HUES64 (cell line): Measurements from ENCODE around the gene NARS2.
"Not testable (repeated sequence)": the region's sequence is repeated elsewhere in the genome, so short reads cannot be mapped to it uniquely, and the experiment has no call there.

Experiments
- H3K27ac ChIP-seq: 2 replicates; pipeline ENCODE4 v1.7.0; 2013; ENCODE audit warnings: low read depth, low read length, inconsistent platforms
- H3K27me3 ChIP-seq: 2 replicates; pipeline ENCODE4 v1.6.1; 2013; ENCODE audit warnings: mild to moderate bottlenecking, low read length; ENCODE audit not compliant: insufficient read depth
- H3K36me3 ChIP-seq: 2 replicates; pipeline ENCODE4 v1.6.1; 2013; ENCODE audit warnings: mild to moderate bottlenecking, low read length; ENCODE audit not compliant: insufficient read depth
- H3K4me1 ChIP-seq: 2 replicates; pipeline ENCODE4 v1.6.1; 2013; ENCODE audit warnings: mild to moderate bottlenecking, low read length, moderate library complexity; ENCODE audit not compliant: insufficient read depth
- H3K4me3 ChIP-seq: 2 replicates; pipeline ENCODE4 v1.5.1; 2013; ENCODE audit warnings: mild to moderate bottlenecking, low read length, moderate library complexity
- H3K9ac ChIP-seq: 2 replicates; pipeline ENCODE4 v1.6.1; 2013; ENCODE audit warnings: mild to moderate bottlenecking, low read depth, low read length
- H3K9me3 ChIP-seq: 2 replicates; pipeline ENCODE4 v1.6.1; 2013; ENCODE audit warnings: low read depth, low read length; ENCODE audit not compliant: insufficient read depth
- WGBS: fragments of 150-250, 120-280 bp; methylation state at CpG from one replicate; pipeline ENCODE4 v1.1.7; 2013; ENCODE audit warnings: missing lambda C conversion rate; 5-methylcytosine and 5-hydroxymethylcytosine counted together

The NARS2 gene

DNA sequence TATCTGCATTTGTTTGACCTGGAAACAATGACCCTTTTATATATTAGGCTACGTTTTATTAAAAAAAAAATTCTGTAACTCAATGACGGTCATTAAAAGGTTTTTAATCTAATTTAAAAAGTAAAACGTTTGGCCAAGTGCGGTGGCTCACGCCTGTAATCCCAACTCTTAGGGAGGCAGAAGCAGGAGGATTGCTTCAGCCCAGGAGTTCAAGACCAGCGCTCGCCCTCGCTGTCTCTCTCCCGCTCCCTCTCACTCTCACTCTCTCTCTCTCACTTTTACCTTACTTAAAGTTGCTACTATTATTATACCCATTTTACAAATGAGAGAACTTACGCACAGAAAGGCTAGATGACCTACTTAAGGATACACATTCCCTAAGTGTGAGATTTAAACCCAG, 814 bp upstream of the NARS2 start:
- Histone ChIP-seq H3K27ac (no peak overlapping the region), H3K4me3 (peak overlapping the region; percentile 90)

DNA sequence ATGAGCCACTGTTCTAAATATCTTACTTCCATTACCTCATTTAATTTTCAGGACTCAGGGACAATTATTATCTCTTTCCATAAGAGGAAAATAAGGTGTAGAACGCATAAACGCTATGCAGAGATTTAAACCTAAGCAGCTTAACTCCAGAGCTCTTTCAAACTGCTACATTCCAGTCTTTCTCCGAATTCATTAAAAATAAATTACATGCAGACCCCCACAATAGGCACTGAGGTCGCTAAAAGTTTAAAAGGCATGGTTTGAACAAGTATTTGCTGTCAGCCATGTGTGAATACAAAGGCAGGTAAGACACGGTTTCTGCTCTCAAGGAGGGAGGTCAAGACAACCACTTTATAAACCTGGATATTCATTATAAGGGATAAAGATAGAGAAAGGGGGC, 983 bp downstream of the NARS2 start:
- Histone ChIP-seq H3K27me3 (no peaks in the 10 kb centered on the region), H3K36me3 (peaks cover 39% of the 10 kb centered on the region), H3K4me3 (peak overlapping the region; percentile 90), H3K9ac (peak overlapping the region; percentile 92), H3K4me1 (peaks cover 8% of the 10 kb centered on the region; the same call in 1 of the 2 replicates), H3K27ac (no peak overlapping the region), H3K9me3 (no peaks in the 10 kb centered on the region)
- WGBS = 17% methylated on average over 5 of the region's 5 CpGs

More for the DNA sequence above, 814 bp upstream of the NARS2 start:
- no peaks in the 10 kb centered on the region for H3K27me3 ChIP-seq
- H3K9me3 ChIP-seq = no peaks in the 10 kb centered on the region
- WGBS = 74% methylated on average over 9 of the region's 10 CpGs
- H3K4me1 ChIP-seq = peaks cover 8% of the 10 kb centered on the region; the same call in 1 of the 2 replicates
- peak overlapping the region; percentile 70; the same call in 1 of the 2 replicates for H3K9ac ChIP-seq
- peaks cover 21% of the 10 kb centered on the region for H3K36me3 ChIP-seq

DNA sequence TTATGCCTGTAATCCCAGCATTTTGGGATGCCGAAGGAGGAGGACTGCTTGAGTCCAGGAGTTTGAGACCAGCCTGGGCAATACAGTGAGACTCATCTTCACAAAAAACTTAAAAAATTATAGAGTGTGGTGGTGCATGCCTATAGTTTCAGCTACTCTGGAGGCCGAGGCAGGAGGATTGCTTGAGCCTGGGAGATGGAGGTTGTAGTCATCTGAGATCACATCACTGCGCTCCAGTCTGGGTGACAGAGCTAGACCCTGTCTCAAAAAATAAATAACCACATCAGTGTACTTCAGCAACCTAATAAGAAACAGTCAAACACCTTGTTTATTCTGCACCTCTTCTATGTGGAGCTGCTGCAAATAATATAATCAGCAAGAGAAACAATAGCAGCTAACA, 1.4 kb downstream of the NARS2 start:
- Histone ChIP-seq H3K27me3 (no peaks in the 10 kb centered on the region), H3K4me1 (peaks cover 8% of the 10 kb centered on the region; the same call in 1 of the 2 replicates), H3K4me3 (peak overlapping the region; percentile 90), H3K9me3 (no peaks in the 10 kb centered on the region), H3K9ac (peak overlapping the region; percentile 92; the same call in 1 of the 2 replicates), H3K27ac (no peak overlapping the region), H3K36me3 (peaks cover 44% of the 10 kb centered on the region)
- 62% methylated on average over 3 of the region's 3 CpGs for WGBS

DNA sequence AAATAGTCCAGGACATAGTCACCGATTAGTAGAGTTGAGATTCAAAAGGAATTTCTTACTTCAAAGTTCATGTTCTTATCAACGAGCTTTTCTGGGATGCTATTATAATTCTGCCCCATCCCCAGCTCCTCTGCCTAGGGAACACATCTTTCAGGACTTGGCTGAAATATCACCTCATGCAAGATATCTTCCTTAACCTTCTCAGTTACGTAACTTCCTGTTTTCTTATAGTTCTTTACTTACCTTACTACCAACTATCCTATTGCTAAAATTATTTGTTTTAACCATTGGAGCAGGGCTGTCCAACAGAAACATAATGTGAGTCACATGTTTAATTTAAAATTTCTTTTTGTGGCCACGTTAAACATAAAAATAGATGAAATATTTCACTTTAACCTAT, 2.3 kb downstream of the NARS2 start:
- Histone ChIP-seq H3K27ac (no peak overlapping the region), H3K27me3 (no peaks in the 10 kb centered on the region), H3K9me3 (no peaks in the 10 kb centered on the region), H3K4me3 (no peak overlapping the region), H3K4me1 (peaks cover 8% of the 10 kb centered on the region; the same call in 1 of the 2 replicates), H3K9ac (no peak overlapping the region), H3K36me3 (peaks cover 52% of the 10 kb centered on the region)
- WGBS = 96% methylated on average over 3 of the region's 4 CpGs

DNA sequence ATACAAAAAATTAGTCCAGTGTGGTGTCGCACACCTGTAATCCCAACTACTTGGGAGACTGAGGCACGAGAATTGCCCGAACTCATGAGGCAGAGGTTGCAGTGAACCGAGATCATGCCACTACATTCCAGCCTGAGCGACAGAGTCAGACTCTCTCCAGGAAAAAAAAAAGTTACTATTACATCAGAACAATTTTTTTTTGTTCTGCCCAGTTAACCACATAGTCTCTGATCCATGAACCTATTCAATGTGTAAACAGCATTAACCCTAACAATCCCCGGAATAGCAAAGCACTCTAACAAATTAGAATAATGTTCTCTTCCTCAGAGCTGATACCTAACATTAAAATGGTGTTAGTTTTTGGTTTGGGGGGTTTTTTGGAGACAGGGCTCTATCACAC, 4.6 kb downstream of the NARS2 start:
- no peaks in the 10 kb centered on the region for H3K4me1 ChIP-seq
- H3K27ac ChIP-seq = no peak overlapping the region
- H3K36me3 ChIP-seq = peaks cover 76% of the 10 kb centered on the region
- H3K9me3 ChIP-seq = no peaks in the 10 kb centered on the region
- no peak overlapping the region for H3K4me3 ChIP-seq
- H3K27me3 ChIP-seq = no peaks in the 10 kb centered on the region
- H3K9ac ChIP-seq = no peak overlapping the region
- WGBS = 97% methylated on average over 6 of the region's 6 CpGs

DNA sequence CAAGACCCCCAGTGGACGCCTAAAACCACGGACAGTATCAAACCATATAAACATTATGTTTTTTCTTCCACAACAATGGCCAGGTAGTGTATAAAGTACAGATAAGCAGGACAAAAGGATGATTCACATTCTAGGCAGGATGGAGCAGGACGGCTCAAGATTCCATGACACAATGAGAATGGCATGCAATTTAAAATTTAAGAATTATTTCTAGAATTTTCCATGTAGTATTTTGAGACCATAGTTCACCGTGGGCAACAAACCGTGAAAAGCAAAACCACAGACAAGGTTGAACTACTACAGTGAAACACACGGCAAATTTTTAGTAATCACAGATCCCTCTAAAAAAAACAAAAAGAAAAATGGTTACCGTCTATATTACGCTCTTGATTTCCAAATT, 7.5 kb downstream of the NARS2 start:
- no peak overlapping the region for H3K27ac ChIP-seq
- H3K9ac ChIP-seq = no peak overlapping the region
- H3K36me3 ChIP-seq = peaks cover 77% of the 10 kb centered on the region
- no peaks in the 10 kb centered on the region for H3K4me1 ChIP-seq
- H3K27me3 ChIP-seq = no peaks in the 10 kb centered on the region
- 84% methylated on average over 8 of the region's 8 CpGs for WGBS
- H3K9me3 ChIP-seq = no peaks in the 10 kb centered on the region
- no peak overlapping the region for H3K4me3 ChIP-seq

DNA sequence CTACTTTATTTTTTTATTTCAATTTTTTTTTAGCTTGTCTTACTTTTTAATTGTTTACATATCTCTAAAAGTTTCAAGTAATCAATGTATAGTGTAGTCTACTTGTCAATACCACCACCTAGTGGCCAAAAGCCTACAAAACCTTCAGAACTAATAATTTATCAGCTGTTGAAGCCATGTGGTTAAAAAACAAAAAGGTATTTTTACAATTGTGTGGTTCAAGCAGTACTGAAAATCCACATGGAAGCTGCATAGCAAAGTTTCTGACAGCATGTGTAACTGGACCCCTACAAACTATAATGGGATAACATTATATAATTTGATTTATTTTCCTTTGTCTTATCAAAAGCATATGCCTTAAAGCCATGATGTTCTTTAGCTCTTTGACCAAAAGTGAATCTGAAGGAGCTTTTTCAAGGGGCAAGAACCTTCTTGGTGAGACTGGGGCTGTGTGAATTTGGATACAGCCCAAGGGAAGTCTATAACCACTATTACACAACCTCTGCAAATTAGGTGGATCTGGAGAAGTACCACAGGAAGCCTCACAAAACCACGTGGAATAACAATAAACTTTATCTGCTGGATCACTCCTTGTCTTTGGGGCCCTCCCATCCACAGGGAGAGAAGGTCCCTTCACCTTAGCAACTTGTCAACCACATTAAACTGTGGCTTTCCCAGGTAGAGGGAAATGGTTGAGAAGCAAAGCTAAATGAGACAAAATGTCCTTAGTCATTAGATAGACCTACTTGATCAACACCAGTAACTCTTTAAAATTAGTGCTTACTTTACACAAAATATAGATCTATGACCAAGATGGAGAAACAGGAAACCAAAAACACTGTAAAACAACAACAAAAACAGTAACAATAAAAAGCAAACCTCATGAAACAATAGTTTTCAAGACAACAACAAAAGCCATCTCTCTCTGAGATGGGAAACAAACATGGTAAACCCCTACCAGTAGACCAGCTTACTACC, 9.9 kb downstream of the NARS2 start:
- H3K9me3 ChIP-seq = no peaks in the 10 kb centered on the region
- no peak overlapping the region for H3K4me3 ChIP-seq
- no peak overlapping the region for H3K27ac ChIP-seq
- WGBS = 83% methylated on average over 1 of the region's 1 CpG
- H3K36me3 ChIP-seq = peaks cover 63% of the 10 kb centered on the region
- no peak overlapping the region for H3K9ac ChIP-seq
- no peaks in the 10 kb centered on the region for H3K27me3 ChIP-seq
- H3K4me1 ChIP-seq = peaks cover 14% of the 10 kb centered on the region

DNA sequence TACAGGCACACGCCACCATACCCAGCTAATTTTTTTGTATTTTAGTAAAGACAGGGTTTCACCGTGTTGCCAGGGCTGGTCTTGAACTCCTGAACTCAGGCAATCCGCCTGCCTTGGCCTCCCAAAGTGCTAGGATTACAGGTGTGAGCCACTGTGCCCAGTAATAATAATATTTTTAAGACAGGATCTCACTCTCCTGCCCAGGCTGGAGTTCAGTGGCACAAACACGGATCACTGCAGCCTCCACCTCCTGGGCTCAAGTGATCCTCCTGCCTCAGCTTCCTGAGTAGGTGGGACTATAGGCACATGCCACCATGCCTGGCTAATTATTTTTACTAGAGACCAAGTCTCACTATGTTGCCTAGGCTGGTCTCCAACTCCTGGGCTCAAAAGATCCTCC, 10.6 kb downstream of the NARS2 start:
- not testable (repeated sequence) for H3K9ac ChIP-seq, H3K4me3 ChIP-seq, H3K27ac ChIP-seq, H3K27me3 ChIP-seq, H3K9me3 ChIP-seq
- Histone ChIP-seq H3K4me1 (peaks cover 14% of the 10 kb centered on the region), H3K36me3 (peaks cover 61% of the 10 kb centered on the region)
- WGBS = 89% methylated on average over 4 of the region's 4 CpGs

DNA sequence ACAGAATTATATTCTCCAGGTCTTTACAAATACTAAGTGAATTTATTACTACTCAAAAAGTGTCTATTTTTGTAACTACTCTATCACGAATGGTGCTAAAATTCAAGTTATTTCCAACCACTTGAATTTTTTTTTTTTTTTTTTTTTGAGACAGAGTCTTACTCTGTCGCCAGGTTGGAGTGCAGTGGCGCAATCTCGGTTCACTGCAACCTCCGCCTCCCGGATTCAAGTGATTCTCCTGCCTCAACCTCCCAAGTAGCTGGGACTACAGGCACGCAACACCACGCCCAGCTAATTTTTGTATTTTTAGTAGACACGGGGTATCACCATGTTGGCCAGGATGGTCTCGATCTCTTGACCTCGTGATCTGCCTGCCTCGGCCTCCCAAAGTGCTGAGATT, 11.6 kb downstream of the NARS2 start:
- H3K4me1 ChIP-seq = peaks cover 22% of the 10 kb centered on the region
- WGBS = 98% methylated on average over 12 of the region's 12 CpGs
- H3K9ac ChIP-seq, H3K4me3 ChIP-seq, H3K9me3 ChIP-seq, H3K27me3 ChIP-seq, H3K27ac ChIP-seq: not testable (repeated sequence)
- peaks cover 57% of the 10 kb centered on the region for H3K36me3 ChIP-seq

DNA sequence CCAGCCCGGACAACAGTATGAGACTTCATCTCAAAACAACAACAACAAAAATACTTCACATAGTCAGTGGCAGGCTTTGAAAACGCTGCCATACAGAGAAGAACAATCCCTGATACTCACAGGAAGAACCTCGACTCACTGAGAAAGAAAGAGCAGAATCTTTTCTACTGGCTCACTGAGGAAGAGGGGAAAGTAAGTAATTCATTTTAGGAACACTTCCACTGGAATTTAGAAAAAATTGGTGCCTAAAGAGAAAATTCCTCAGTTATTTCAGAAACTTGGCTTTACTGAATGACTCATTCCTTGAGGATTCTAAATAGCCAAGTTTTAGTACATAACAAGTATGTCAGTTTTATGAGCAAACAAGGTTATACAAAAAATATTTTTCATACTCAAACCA, 12.3 kb downstream of the NARS2 start:
- Histone ChIP-seq H3K4me1 (peaks cover 27% of the 10 kb centered on the region), H3K27ac (0 out of 2 replicates have a peak overlapping the region, but pooled peaks have one; percentile 2), H3K27me3 (no peaks in the 10 kb centered on the region), H3K9me3 (no peaks in the 10 kb centered on the region), H3K4me3 (no peak overlapping the region), H3K9ac (no peak overlapping the region), H3K36me3 (peaks cover 53% of the 10 kb centered on the region)
- 88% methylated on average over 3 of the region's 3 CpGs for WGBS

DNA sequence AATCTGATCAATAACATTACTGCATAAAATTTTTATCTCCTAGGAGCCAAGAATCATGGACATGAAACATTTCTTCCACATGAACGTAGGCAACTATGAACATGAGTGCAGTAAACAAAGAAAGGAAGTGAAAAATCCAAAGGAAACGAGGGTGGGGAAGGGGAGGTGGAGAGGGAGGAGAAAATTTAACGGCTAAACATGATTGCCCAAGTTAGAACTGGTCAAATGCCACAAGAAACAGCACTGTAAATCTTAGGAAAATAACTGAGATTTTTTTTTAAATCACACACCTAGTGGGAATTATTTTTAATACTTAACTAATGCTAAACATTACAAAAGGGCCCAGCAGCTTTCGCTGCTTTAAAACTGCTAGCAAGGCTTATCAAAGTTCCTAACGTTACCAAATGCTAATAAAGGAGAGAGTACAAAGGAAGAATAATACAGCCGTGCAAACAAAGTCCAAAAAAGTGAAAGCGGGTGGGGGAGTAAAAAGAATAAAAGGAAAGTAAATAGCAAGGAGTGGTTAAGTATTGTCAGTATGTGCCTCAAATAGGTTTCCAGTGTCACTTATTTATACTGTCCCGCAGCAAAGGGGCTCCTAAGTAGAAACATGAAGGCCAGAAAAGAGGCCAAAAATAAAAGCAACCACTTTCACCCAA, 13.7 kb downstream of the NARS2 start:
- H3K27ac ChIP-seq = no peak overlapping the region
- no peaks in the 10 kb centered on the region for H3K27me3 ChIP-seq
- peaks cover 34% of the 10 kb centered on the region for H3K4me1 ChIP-seq
- H3K4me3 ChIP-seq = no peak overlapping the region
- H3K9me3 ChIP-seq = no peaks in the 10 kb centered on the region
- 80% methylated on average over 8 of the region's 8 CpGs for WGBS
- H3K36me3 ChIP-seq = peaks cover 53% of the 10 kb centered on the region
- no peak overlapping the region for H3K9ac ChIP-seq
